GM12878 (cell line): ENCODE data around the gene CRYBA2. TPM values are rescaled to one million over a fixed set of nuclear protein-coding genes. Genes with fewer than 3 reads are reported as not detected.

Experiments
- ATAC-seq: fragments of 200-7000 bp; cut with Tn5 transposase; 3 replicates; pipeline ENCODE4 v1.9.1; 2020; ENCODE audit warnings: mild to moderate bottlenecking, moderate library complexity
- BruUV-seq: library from RNA; stranded (reverse); fragments of 400-500 nt; replicated peaks from 2 replicates; lab custom pipeline; 2021; lab: Mats Ljungman, UMichigan
- CTCF ChIA-PET: fragments of 300-600 bp; sonication (Branson Sonifier 250); formaldehyde crosslinking; extraction: SDS; loops from one replicate; lab custom pipeline; 2021; ENCODE audit warnings: inconsistent platforms; lab: Yijun Ruan, JAX
- POLR2A ChIA-PET: fragments of 350-600 bp; formaldehyde crosslinking; extraction: SDS; loops from one replicate; lab custom pipeline; 2021; ENCODE audit warnings: inconsistent platforms; lab: Charles Lee
- RAD21 ChIA-PET: fragments of 300-600 bp; sonication (Branson Sonifier 250); formaldehyde crosslinking; loops from one replicate; lab custom pipeline; 2023; ENCODE audit warnings: antibody characterized with exemption; ENCODE audit not compliant: unreplicated experiment; lab: Charles Lee
- SMC1A ChIA-PET: fragments of 300-600 bp; sonication (Branson Sonifier 250); formaldehyde crosslinking; loops from one replicate; lab custom pipeline; 2023; ENCODE audit not compliant: unreplicated experiment, uncharacterized antibody; lab: Charles Lee
- DNase-seq: peaks from one replicate; pipeline ENCODE4 v3.0.0-alpha.2; 2011; ENCODE audit warnings: low read depth, low spot score
- FAIRE-seq: peaks from 3 replicates; lab custom pipeline; 2011; peaks lifted over from hg19 to GRCh38; lab: Jason Lieb, UNC
- H2AFZ ChIP-seq: 2 replicates; pipeline ENCODE4 v1.6.0; 2011; ENCODE audit warnings: low read depth, low read length, control low read depth; ENCODE audit not compliant: control insufficient read depth
- H3K27ac ChIP-seq: 2 replicates; pipeline ENCODE4 v1.5.1; 2011; ENCODE audit warnings: control low read depth; ENCODE audit not compliant: control insufficient read depth, insufficient read depth
- H3K27me3 ChIP-seq, 2 experiments: replicated peaks in 1 of 2; 2 replicates each; pipeline versions ENCODE4 v1.6.0 to v1.6.1; 2011; ENCODE audit warnings: low read length in 1 of 2; ENCODE audit not compliant: control insufficient read depth in 2 of 2, insufficient read depth in 2 of 2
- H3K36me3 ChIP-seq, 2 experiments: 2 replicates each; pipeline ENCODE4 v1.5.1; 2011; ENCODE audit warnings: low read length in 1 of 2; ENCODE audit not compliant: control insufficient read depth in 2 of 2, insufficient read depth in 2 of 2
- H3K4me1 ChIP-seq: 2 replicates; pipeline ENCODE4 v1.6.1; 2011; ENCODE audit warnings: mild to moderate bottlenecking, low read length, moderate library complexity, mixed read lengths; ENCODE audit not compliant: control insufficient read depth, insufficient read depth
- H3K4me2 ChIP-seq: 2 replicates; pipeline ENCODE4 v1.6.0; 2011; ENCODE audit warnings: control low read depth; ENCODE audit not compliant: control insufficient read depth, insufficient read depth
- H3K4me3 ChIP-seq: fragments of 200-600 bp; sonication (generic); 2 replicates; pipeline ENCODE4 v1.5.1; 2016
- H3K79me2 ChIP-seq: 2 replicates; pipeline ENCODE4 v1.6.0; 2011; ENCODE audit warnings: low read length; ENCODE audit not compliant: control insufficient read depth, insufficient read depth
- H3K9ac ChIP-seq: 2 replicates; pipeline ENCODE4 v1.8.0; 2011; ENCODE audit warnings: low read length, control low read depth, mixed read lengths; ENCODE audit not compliant: control insufficient read depth, insufficient read depth
- H3K9me3 ChIP-seq: replicated peaks from 3 replicates; pipeline ENCODE4 v1.5.1; 2011; ENCODE audit warnings: mild to moderate bottlenecking, low read length; ENCODE audit not compliant: control insufficient read depth, insufficient read depth
- H4K20me1 ChIP-seq: 2 replicates; pipeline ENCODE4 v1.6.0; 2011; ENCODE audit not compliant: control insufficient read depth, insufficient read depth
- HCFC1 ChIP-seq: fragments of 150-350 bp; IDR thresholded peaks from 2 replicates; pipeline ENCODE4 v1.6.1; 2014; ENCODE audit warnings: low read length
- KDM1A ChIP-seq: fragments of 200-600 bp; sonication (generic); IDR thresholded peaks from 2 replicates; pipeline ENCODE4 v1.6.1; 2016; ENCODE audit warnings: borderline replicate concordance
- LARP7 ChIP-seq: fragments of 450-650 bp; IDR thresholded peaks from 2 replicates; pipeline ENCODE4 v1.6.1; 2017; ENCODE audit warnings: mild to moderate bottlenecking
- MEF2B ChIP-seq: fragments of 450-650 bp; IDR thresholded peaks from 2 replicates; pipeline ENCODE4 v1.6.1; 2018; ENCODE audit warnings: mild to moderate bottlenecking, moderate library complexity; ENCODE audit not compliant: partially characterized antibody, poor library complexity, severe bottlenecking
- NKRF ChIP-seq: fragments of 450-650 bp; conservative IDR thresholded peaks from 2 replicates; pipeline ENCODE4 v1.6.1; 2017; ENCODE audit warnings: mild to moderate bottlenecking, moderate library complexity
- SMARCA5 ChIP-seq: fragments of 450-650 bp; IDR thresholded peaks from 2 replicates; pipeline ENCODE4 v1.6.1; 2017; ENCODE audit warnings: mild to moderate bottlenecking
- SREBF2 ChIP-seq: IDR thresholded peaks from 2 replicates; pipeline ENCODE4 v1.6.1; 2012; ENCODE audit warnings: mild to moderate bottlenecking, low read length
- TCF3 ChIP-seq: IDR thresholded peaks from 2 replicates; pipeline ENCODE4 v1.6.1; 2012; ENCODE audit warnings: low read depth, mild to moderate bottlenecking, low read length, borderline replicate concordance; ENCODE audit not compliant: insufficient read depth
- ZNF24 ChIP-seq: fragments of 450-650 bp; IDR thresholded peaks from 2 replicates; pipeline ENCODE4 v1.6.1; 2017; ENCODE audit warnings: antibody characterized with exemption, mild to moderate bottlenecking
- WGBS: methylation state at CpG from one replicate; pipeline ENCODE4 v1.1.6; 2016; ENCODE audit warnings: low lambda C conversion rate; ENCODE audit not compliant: insufficient replicate concordance, insufficient coverage; ENCODE audit errors: missing lambda C conversion rate; 5-methylcytosine and 5-hydroxymethylcytosine counted together
- in situ Hi-C: fragments of 300-500 bp; cut with MboI; formaldehyde crosslinking; loops from 9 replicates; pipeline ENCODE4 v1.14.3; 2018; ENCODE audit warnings: mixed read lengths
- intact Hi-C: fragments of 100-400 bp; cut with micrococcal nuclease; formaldehyde crosslinking; loops from one replicate; pipeline ENCODE4 v1.14.2; 2022; ENCODE audit not compliant: unreplicated experiment
- polyA plus RNA-seq, 11 experiments: library from polyadenylated mRNA; depleted of rRNA in 4 of 11; unstranded in 6 of 11; stranded (reverse) in 5 of 11; fragments of >200 nt; fragmentation: Nextera tagmentation in 4 of 11; fragmentation: Illumina TruSeq in 1 of 11; extraction: Ambion mirVana in 4 of 11; extraction: Trizol in 1 of 11; gene quantifications; 1 replicate in 1 of 11; 2 replicates in 10 of 11; pipeline versions ENCODE4 v1.2.1 to v1.2.3, GENCODE V29; 2011 to 2016; ENCODE audit warnings: inconsistent platforms in 2 of 11, missing spikeins in 2 of 11, low read depth in 1 of 11
- total RNA-seq, 4 experiments: library from RNA; depleted of rRNA in 3 of 4; stranded (reverse); fragments of >200 nt in 3 of 4; fragmentation: Illumina TruSeq in 1 of 4; extraction: Trizol in 1 of 4; gene quantifications; 2 replicates each; pipeline versions ENCODE4 v1.2.1 to v1.2.3, GENCODE V29; 2013 to 2021
- TF ChIP-seq, protein P1 (sequence below): IDR thresholded peaks from 2 replicates; pipeline ENCODE4 v1.6.1; 2012; ENCODE audit warnings: low read length, inconsistent platforms

CRYBA2 gene
- total and polyA plus RNA-seq, 10 of the 15 experiments (the other 5 are each of a cell fraction or from before 2014, with no cell fraction given) = not detected

GRCh38 chr2:219025637-219026585, 32.7 kb upstream of the CRYBA2 start:
- POLR2A ChIA-PET = no interaction called here
- CTCF ChIA-PET = interaction anchor here (1.1 to 6.6 kb wide), 6 partner anchors 15 to 129 kb away, joined by 3 to 100 read pairs (median 6); no protein-coding TSS in a partner anchor
- FAIRE-seq = no peak
- no peak for ATAC-seq
- no peak overlapping the region for H3K9ac ChIP-seq
- H3K27ac ChIP-seq = no peak overlapping the region
- WGBS = 23% methylated on average over 18 of the region's 18 CpGs
- no peak overlapping the region for H3K4me3 ChIP-seq
- no peak for TF ChIP-seq LARP7
- TF ChIP-seq, all 136 proteins: peak for 0
- H3K79me2 ChIP-seq = no peaks in the 10 kb centered on the region
- no peak overlapping the region for H2AFZ ChIP-seq
- no peaks in the 10 kb centered on the region for H3K36me3 ChIP-seq
- BruUV-seq = no TSS peak
- intact Hi-C loops (no loop called here), in situ Hi-C loops (no loop called here)
- ChIA-PET SMC1A (interaction anchor here (0.7 to 1.2 kb wide), 2 partner anchors 88 to 129 kb away, joined by 3 to 4 read pairs; no protein-coding TSS in a partner anchor), RAD21 (no interaction called here)
- no peaks in the 10 kb centered on the region for H3K9me3 ChIP-seq
- H4K20me1 ChIP-seq = no peaks in the 10 kb centered on the region
- H3K4me1 ChIP-seq = no peaks in the 10 kb centered on the region
- no peak overlapping the region for H3K4me2 ChIP-seq
- H3K27me3 ChIP-seq = peaks cover 0 to 1% of the 10 kb centered on the region in 2 experiments; a peak in 2 of 4 replicates
- DNase-seq = no peak

GRCh38 chr2:219024059-219024458, 30.8 kb upstream of the CRYBA2 start:
- 4% methylated on average over 11 of the region's 11 CpGs for WGBS
- Histone ChIP-seq H4K20me1 (no peaks in the 10 kb centered on the region), H3K4me1 (no peaks in the 10 kb centered on the region), H3K4me2 (no peak overlapping the region), H3K36me3 (no peaks in the 10 kb centered on the region), H3K4me3 (no peak overlapping the region), H2AFZ (no peak overlapping the region), H3K79me2 (no peaks in the 10 kb centered on the region), H3K9me3 (no peaks in the 10 kb centered on the region), H3K27me3 (peaks cover 0 to 3% of the 10 kb centered on the region in 2 experiments; a peak in 2 of 4 replicates), H3K9ac (no peak overlapping the region), H3K27ac (no peak overlapping the region)
- SMC1A ChIA-PET = interaction anchor here (0.8 kb wide), 1 partner anchor 130 kb away, joined by 3 read pairs; no protein-coding TSS in a partner anchor
- in situ Hi-C loops (no loop called here), intact Hi-C loops (no loop called here)
- no peak for DNase-seq
- no TSS peak for BruUV-seq
- CTCF ChIA-PET = no interaction called here
- RAD21 ChIA-PET = no interaction called here
- no peak for FAIRE-seq
- ATAC-seq = no peak
- POLR2A ChIA-PET = no interaction called here
- no peak for TF ChIP-seq HCFC1
- TF ChIP-seq SMARCA5 = no peak
- no peak for TF ChIP-seq LARP7
- TF ChIP-seq, protein P1, sequence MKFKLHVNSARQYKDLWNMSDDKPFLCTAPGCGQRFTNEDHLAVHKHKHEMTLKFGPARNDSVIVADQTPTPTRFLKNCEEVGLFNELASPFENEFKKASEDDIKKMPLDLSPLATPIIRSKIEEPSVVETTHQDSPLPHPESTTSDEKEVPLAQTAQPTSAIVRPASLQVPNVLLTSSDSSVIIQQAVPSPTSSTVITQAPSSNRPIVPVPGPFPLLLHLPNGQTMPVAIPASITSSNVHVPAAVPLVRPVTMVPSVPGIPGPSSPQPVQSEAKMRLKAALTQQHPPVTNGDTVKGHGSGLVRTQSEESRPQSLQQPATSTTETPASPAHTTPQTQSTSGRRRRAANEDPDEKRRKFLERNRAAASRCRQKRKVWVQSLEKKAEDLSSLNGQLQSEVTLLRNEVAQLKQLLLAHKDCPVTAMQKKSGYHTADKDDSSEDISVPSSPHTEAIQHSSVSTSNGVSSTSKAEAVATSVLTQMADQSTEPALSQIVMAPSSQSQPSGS = no peak
- no peak for TF ChIP-seq SREBF2
- TF ChIP-seq MEF2B = no peak
- no peak for TF ChIP-seq TCF3
- no peak for TF ChIP-seq KDM1A
- TF ChIP-seq NKRF = no peak
- TF ChIP-seq ZNF24 = no peak
